DND-41 (cell line): ENCODE measurements around the gene LINC00237.

Source experiments
- CTCF ChIP-seq: IDR thresholded peaks from 2 replicates; pipeline ENCODE4 v1.5.1; 2012; ENCODE audit warnings: borderline replicate concordance, low read length, moderate library complexity, mild to moderate bottlenecking; ENCODE audit not compliant: poor library complexity, severe bottlenecking; ENCODE audit errors: extremely low read depth
- EZH2 ChIP-seq: IDR thresholded peaks from 3 replicates; pipeline ENCODE4 v1.6.1; 2012; ENCODE audit warnings: borderline replicate concordance, low read depth, mild to moderate bottlenecking, moderate library complexity, low read length, inconsistent platforms; ENCODE audit not compliant: severe bottlenecking

DNA sequence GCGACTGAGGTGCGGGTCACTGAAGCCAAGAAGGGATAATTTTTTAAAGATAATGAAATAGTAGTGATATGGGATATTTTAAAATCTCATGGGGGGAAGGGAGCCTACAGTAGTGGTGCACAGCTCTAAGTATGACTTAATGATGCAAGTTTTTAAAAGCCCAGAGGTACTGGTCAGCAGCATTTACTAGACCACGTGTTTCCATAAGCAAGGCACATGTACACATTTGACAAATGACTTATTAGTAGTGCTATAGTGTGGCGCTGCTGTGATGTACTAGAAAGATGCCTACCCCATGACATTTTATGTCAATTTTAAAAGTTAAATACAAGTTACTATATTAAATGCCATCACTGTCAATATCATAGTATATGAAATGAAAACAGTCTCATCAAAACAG lies 7.5 kb upstream of the LINC00237 start:
- TF ChIP-seq CTCF (no peak), EZH2 (no peak)
